OCI-LY1 (cell line): ENCODE measurements around the gene ERH.

Source experiments
- EZH2 ChIP-seq: fragments of 200-600 bp; sonication (generic), shearing (Covaris generic); IDR thresholded peaks from 2 replicates; pipeline ENCODE4 v1.8.0; 2017; ENCODE audit warnings: borderline replicate concordance, mixed run types, mild to moderate bottlenecking, antibody characterized with exemption, low read length, moderate library complexity, mixed read lengths
- TF ChIP-seq, protein P1 (sequence below): fragments of 200-600 bp; sonication (generic), shearing (Covaris generic); IDR thresholded peaks from 2 replicates; pipeline ENCODE4 v1.5.1; 2017; ENCODE audit warnings: mild to moderate bottlenecking, antibody characterized with exemption, low read length, moderate library complexity, mixed read lengths

DNA sequence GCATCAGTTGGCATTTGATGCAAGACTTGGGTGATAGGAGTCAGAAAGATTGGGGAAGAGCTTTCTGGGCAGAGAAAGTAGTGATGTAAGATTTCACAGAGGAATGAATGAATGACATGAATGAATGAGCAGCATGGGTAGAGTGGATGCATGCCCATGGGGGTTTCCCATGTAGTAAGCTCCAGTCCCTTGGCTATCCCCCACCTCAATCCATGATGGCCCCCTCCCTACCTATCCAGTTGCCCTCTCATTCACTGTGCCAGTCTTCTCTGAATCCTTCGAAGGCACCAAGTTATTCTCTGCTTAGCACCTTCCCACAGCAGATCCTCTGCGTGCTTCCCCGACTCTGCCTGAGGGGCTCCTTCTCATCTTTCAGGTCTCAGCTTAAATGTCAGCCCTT is 32.0 kb downstream of the ERH start:
- TF ChIP-seq, protein P1, sequence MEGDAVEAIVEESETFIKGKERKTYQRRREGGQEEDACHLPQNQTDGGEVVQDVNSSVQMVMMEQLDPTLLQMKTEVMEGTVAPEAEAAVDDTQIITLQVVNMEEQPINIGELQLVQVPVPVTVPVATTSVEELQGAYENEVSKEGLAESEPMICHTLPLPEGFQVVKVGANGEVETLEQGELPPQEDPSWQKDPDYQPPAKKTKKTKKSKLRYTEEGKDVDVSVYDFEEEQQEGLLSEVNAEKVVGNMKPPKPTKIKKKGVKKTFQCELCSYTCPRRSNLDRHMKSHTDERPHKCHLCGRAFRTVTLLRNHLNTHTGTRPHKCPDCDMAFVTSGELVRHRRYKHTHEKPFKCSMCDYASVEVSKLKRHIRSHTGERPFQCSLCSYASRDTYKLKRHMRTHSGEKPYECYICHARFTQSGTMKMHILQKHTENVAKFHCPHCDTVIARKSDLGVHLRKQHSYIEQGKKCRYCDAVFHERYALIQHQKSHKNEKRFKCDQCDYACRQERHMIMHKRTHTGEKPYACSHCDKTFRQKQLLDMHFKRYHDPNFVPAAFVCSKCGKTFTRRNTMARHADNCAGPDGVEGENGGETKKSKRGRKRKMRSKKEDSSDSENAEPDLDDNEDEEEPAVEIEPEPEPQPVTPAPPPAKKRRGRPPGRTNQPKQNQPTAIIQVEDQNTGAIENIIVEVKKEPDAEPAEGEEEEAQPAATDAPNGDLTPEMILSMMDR, result no peak
- no peak for TF ChIP-seq EZH2
